Skeletal muscle cell (primary cell): ENCODE results near the gene DDX5.

ENCODE experiments used
- DNase-seq: peaks from one replicate; pipeline ENCODE4 v3.0.0-alpha.2; 2010; ENCODE audit warnings: low read depth
- H3K4me3 ChIP-seq: 2 replicates; pipeline ENCODE4 v1.5.1; 2011; ENCODE audit warnings: low read depth, mild to moderate bottlenecking, control low read depth, low read length, moderate library complexity

DDX5 gene

DNA sequence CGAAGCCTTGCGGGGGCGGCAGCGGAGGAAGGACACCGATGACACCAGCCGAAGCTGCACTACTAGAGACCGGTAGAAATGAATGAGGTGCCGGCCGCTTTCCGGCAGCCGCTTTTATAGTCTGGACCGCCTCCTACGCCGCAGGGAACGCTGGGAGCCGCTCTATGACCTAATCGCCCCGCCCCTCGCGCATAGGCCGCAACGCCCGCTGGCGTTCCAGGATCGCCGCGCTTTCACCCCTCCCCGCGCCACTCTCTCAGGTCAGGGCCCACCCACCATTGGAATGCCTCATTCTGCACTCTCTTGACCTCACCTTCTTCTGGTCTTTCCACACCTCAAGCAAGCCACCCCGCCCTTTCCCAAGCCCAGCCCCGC is at the start of gene DDX5:
DDX5 (minus strand) TSS at position 89 of the 375 bp plus-strand sequence. CDS start 170 bp downstream, outside the sequence.
- H3K4me3 ChIP-seq: peak within 1 kb of the TSS; percentile 99
- peak; percentile 87 for DNase-seq

DNA sequence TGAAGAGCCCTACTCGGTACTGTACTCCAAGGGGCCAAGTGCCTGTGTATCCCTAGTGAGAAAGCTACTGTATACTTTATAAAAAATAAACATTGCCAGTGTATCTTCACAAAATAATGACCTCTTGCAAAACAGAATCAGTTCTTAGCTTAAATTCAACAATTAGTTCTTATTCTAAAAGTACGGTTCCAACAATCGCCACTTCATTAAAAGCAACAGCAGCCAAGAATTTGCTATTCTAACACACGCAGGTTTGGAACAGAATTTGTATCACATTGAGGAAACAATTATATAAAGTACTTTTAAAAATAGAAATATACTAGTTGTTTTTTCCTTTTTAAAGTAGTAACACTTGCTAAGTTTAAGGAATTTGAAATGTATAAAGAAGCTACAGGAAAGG is 49.2 kb upstream of the DDX5 start:
- DNase-seq: no peak
- H3K4me3 ChIP-seq: no peak overlapping the region

DNA sequence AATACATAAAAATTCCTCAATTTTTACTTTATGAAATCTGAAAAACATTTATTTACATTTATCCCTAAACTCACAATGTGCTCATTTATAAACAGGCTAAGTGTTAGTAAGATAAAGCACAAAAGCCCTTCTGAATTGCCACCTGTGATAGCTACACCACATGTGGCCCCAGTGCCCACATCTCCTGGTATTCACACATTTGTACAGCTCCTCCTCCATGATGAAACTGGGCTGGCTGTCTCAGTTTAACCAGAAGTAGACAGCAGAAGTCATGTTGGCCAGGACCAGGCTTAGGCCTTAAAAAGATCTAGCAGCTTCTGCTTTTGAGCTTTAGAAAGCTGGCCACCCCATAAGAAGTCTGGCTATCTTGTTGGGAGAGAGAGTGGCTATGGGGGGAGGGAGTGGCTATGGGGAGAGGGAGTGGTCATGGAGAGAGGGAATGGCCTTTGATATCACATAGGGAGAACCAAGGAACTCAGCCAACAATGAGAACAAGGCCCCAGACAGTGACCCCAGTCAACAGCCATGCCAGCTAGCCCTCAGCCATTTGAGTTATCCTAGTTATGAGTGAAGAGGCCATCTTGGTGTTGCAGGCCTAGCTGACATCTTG is 48.0 kb upstream of the DDX5 start:
- no peak overlapping the region for H3K4me3 ChIP-seq
- DNase-seq: no peak

DNA sequence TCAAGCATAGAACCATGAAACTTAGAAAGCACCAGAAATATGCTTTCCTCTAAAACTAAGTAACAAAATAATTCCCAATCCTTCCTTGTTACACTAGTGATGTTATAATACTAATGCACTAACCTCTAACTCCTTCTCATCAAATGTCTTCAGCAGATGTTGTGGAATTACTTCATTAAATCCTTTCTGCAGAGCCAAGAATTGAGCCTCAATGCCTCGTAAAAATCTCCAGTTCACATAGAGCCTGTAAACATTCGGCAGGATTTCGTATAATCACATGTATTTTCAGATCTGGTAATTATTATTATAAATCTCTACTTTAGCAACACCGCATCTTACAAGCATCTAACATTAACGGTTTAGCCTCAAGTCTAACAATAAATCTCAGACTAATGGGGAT is 45.4 kb upstream of the DDX5 start:
- no peak overlapping the region for H3K4me3 ChIP-seq
- no peak for DNase-seq

DNA sequence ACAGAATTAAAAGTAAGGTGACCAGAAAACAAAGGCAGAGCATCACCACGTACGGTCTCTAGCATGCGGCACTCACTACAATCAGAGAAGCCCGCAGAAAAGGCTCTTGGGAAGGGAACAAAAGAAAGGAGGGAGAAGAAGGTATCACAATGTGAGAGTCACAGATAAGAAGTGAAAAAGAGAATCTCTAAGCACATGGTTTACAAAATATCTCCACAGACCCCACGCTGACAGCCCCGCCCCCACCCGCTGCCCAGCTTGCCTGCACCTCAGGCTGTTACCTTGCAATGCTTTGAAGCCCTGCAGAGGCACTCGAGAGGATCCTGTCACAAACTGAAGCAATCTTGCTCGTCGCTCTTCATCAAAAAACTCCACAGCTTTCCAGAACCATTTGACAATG is 41.2 kb upstream of the DDX5 start:
- DNase-seq: no peak
- no peak overlapping the region for H3K4me3 ChIP-seq

DNA sequence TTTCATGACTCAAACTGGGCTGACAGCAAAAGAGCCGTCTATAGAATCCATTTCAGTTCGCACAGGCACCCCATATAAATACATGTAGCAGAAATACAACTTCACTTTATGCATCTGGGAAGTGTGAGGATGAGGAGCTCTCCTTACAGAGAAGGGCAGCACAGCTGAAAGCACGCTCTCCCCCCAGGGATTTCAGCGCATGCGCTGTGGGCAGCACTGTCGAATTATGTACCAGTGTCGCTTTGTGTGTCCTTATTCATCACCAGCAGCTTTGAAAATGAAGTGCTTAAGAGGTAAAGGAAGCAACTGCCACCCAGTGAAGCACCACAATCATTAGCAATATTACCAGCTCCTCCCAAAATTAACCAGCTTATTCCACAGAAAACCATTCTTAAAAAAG is 40.6 kb upstream of the DDX5 start:
- DNase-seq: no peak
- no peak overlapping the region for H3K4me3 ChIP-seq

DNA sequence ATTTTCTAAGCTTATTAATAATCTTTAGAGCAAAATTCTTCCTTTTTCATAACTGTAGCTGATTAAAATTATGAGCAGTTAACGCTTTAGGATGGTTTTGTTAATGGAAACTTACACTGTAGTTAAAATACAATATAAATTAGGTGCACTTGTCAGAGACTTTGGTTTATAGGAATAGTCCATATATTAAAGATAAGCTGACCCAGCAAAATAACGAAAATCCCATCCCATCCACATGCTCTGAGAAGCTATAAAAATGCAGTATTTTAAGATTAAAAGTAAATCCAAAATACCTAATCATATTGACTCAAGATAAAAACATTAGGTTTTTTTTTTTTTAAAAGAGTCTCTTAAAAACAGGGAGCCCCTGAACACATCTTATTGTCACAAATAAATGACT is 38.7 kb upstream of the DDX5 start:
- H3K4me3 ChIP-seq: no peak overlapping the region
- DNase-seq: no peak

DNA sequence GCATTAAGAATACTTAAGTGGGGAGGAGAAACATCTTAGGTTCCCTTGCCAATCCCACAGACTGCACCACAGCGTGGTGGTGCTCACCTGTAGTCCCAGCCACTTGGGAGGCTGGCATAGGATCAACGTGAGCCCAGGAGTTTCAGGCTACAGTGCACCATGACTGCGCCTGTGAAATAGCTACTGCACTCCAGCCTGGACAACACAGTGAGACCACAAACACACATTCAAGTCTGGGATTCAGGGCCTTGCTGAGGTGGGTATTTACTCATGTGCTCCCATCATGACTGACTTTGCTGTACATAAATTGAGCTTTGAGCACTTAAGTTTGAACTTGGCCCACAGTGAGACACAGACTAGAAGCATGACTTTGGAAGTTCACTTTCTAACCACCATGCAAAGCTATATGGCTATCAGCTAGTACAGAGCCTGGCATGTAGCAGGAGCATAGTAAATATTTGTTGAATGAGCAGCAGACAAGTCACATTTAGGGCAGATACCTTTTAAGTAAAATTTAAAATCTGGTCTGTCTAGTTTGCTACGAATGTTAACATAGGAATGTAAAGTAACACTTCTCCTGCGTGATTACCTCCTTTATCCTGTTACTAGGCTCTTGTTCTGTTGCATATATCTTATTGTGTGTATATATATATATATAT is 34.2 kb upstream of the DDX5 start:
- no peak overlapping the region for H3K4me3 ChIP-seq
- no peak for DNase-seq

DNA sequence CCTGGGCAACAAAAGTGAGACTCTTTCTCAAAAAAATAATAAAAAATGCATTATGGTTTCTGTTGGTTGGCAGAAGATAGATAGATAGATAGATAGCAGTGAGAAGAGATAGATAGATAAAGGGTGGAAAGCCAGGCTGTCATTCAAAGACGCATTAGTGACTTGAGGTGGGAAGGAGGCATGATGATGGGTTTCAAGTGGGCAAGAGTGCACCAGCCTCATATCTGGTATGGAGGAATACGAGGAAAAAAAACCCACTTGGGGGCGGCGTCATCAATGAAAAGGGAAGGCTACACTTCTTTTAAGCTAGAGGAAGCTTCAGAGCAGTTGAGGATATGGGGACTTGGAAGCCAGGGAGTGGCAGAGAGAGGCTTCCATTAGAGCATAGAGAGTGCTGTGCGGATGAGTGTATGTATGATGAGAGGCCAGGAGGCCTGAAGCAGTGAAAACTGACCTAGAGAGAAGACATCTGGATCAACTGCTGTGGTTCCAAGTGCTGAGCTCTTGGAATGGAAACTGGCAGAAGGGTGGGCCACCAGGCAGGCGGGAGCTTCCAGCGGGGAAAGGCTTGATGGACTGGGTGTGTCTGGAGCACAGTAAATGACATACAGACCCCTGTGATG is 32.5 kb upstream of the DDX5 start:
- no peak overlapping the region for H3K4me3 ChIP-seq
- DNase-seq: no peak

DNA sequence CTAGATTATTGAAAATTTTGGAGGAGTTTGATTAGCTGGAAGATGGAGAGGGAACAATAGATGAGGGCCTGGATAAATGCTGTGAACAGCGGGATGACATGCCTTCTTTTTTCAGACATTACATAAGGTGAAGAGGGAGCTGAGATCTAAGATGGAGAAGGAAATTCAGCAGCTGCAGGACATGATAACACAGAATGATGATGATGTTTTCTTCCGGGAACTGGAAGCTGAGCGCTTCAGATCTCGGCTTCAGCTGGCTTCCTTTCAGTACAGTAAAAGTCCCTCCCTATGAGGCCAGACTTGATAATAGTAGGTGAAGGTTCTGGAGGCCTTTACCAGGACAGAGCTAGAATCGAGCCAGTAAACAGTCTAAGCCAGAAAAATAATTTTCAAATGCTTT is 31.4 kb upstream of the DDX5 start:
- no peak overlapping the region for H3K4me3 ChIP-seq
- no peak for DNase-seq

DNA sequence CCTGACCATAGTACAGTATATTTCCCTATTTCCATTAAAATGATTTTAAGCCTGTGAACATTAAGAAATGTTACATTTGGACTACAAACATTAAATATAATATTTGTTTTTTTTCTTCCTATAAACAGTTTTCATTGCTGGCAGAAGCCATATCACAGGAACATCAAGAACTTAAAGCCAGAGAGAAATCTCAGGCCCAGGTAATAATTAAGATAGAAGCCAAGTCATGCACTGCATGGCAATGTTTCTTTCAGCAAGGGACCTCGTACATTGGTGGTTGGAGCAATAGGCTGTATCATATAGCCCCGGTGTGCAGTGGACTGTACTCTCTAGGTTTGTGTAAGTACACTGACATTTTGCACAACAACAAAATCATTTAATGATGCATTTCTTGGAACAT is 30.8 kb upstream of the DDX5 start:
- H3K4me3 ChIP-seq: no peak overlapping the region
- no peak for DNase-seq

DNA sequence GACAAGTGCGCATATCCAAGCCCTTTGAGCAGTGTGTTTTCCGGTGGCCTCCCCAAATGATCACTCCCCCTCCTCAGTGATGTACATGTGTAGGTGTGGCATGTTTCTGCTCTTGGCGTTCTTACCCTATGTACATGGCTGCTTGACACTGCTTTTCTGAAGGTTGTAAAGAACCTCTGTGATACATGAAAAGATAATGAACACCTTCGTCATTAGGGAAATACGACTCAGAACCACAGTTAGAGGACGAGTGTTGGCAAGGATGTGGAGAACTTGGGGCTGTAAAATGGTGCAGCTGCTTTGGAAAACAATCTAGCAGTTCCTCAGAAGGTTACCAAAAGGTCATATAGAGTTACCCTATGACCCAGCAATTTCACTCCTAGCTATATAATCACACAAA is 29.3 kb upstream of the DDX5 start:
- no peak overlapping the region for H3K4me3 ChIP-seq
- DNase-seq: no peak

DNA sequence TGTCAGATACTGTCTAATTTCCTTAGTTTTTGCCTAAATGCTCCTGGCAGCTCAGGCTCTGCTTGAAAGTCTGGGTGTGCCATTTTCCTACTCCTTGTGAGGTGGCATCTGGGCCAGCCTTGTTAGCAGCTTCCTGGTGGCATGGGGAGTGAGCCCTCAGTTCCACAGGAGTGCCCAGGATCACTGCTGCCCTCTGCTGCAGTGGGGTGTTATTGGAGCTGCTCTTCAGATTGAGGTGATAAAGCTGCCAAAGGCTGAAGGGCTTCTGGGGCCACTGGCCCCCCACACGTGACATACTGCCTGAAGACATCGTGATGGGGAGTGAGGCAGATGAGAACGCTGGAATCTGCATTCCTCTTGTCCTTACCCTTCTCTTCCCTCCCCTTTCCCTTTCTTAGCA is 28.1 kb upstream of the DDX5 start:
- DNase-seq: no peak
- H3K4me3 ChIP-seq: no peak overlapping the region

DNA sequence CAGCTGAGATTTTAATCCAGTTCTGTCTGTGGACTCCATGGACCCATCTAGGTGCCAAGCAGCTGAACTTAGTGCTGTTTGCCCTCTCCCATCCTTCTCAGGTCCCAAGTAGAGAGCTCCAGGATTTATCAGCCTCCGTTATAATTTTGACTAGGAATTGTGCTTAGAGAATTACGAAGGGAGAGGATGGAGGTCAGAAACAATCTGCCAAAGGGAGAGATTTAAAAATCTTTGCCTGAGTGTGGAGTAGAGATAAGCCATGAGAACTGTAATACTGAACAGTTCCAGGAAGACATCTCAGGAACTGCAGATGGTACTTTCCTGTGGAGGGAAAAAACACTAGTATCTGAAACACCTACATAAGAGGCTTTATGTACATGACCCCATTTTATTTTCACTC is 27.7 kb upstream of the DDX5 start:
- DNase-seq: no peak
- no peak overlapping the region for H3K4me3 ChIP-seq

DNA sequence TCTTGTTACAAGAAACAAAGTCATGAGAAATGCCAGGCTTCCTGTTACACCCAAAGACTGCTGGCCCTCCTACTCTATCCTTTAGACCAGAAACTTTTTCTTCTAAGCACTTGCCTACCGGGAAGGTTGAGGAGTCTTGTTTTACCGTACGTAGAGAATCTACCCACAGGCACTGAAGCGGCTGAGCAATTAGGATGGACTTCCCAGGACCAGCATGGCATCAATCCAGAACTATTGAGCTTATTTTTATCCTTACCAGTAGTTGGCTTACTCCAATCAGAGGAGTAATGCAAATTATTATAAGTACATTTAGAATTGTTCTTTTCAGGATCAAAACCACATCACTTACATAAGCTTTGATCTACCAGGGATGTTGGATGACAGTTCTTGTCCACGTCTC is 26.3 kb upstream of the DDX5 start:
- no peak for DNase-seq
- no peak overlapping the region for H3K4me3 ChIP-seq

DNA sequence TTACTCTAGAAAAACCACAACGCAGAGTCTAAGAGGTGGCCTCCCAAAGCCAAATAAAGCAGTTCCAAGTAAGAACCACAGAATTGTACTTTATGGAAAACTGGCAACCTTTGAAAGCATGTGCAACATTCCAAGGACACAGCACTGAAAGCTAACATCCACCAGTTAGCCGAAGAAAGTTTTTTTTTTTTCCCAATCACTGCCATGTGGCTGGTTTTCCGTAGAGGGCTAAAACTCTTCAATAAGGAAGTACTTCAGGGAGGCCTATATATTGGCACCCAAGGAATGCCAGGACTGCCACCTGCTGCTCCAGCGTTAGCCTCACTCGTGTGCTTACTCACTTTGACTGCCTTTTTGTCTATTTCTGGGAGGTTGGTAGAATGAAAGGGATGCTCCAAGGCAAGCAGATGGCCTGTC is 25.9 kb upstream of the DDX5 start:
- no peak overlapping the region for H3K4me3 ChIP-seq
- no peak for DNase-seq

DNA sequence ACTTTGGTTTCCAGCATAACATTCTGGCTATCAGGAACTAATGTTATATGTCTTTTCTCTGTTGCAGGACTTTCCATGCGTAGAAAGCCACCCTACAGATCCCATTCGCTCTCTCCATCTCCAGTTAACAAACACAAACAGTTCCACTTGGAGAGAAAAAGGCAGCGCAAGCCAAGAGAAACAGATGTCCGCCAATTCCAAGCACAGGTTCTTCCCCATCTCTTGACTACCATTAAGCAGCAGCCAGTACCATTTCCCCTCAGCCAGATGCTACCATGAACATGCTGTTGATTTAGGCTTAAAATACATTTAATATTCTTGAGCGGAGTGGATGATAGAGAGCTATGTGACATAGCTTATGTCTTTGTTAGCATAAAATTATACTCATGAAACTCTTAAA is 23.1 kb upstream of the DDX5 start:
- no peak for DNase-seq
- H3K4me3 ChIP-seq: no peak overlapping the region

DNA sequence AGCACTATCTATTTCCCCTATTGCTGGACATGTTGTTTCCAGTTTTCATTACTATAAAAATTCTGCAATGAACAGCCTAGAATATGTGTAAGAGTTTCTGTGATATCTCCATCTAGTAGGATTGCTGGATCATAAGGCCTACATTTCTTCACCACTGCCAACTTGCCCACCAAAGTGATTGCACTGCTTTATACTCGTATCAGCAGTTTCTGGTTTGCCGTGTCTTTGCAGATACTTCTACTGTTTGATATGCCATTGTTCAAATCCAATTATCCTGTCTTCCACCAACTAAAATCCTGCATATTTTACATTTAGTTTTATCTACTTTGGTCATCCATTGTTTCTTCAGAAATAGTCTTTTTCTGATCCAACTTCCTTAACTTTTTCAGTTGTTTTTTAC is 21.8 kb upstream of the DDX5 start:
- no peak for DNase-seq
- no peak overlapping the region for H3K4me3 ChIP-seq

DNA sequence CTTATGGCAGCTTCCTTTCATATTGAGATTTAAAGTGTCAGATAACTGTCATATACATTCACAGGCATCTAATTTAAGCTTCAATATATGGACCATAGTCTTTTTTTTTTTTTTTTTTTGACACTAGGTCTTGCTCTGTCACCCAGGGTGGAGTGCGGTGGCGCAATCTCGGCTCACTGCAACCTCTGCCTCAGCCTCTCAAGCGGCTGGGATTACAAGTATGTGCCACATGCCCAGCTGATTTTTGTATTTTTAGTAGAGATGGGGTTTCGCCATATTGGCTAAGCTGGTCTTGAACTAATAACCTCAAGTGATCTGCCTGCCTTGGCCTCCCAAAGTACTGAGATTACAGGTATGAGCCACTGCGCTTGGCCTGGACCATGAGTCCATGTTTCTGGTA is 14.3 kb upstream of the DDX5 start:
- no peak for DNase-seq
- H3K4me3 ChIP-seq: no peak overlapping the region

DNA sequence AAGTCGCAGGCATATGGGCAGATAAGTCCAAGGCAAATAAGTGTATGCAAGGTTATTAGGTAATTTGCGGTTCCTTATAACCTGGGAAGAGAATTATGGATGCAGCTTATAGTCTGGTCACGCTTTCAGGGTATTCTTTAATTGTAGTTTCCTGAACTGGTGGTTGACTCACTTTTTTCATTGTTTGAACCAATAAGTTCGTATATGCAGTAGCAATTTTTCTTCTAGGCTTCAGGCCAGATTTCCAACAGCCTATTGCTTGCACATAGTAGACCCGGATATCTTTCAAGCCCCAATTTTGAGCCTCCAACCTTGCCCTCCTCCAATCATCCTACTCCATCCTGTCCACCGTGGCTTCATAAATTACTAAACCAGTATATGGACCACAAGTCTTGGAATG is 13.5 kb upstream of the DDX5 start:
- DNase-seq: no peak
- no peak overlapping the region for H3K4me3 ChIP-seq

DNA sequence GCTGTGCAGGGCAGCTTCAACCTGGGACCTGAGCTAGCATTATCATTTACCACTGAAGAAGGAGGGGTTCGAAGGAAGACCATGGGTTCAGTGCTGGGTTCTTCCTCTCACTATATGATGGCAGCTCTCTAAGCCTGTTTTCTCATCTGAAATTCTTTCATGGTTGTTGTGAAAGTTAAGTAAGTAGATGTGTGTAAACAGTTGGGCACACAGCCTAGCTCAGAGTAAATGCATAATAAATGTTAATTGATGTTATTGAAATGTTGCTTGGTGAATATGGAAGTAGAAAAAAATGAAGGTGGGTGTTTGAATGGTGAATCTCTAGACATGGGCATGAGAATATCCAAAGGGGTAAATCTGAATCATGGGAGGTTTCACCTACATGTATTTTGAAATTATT is 9.7 kb upstream of the DDX5 start:
- no peak for DNase-seq
- no peak overlapping the region for H3K4me3 ChIP-seq
